NCI-H2196 treated with DMSO at 0.1 percent for 48 hours (cell line): ENCODE measurements around the gene HIP1R.
"Not testable (repeated sequence)": the region's sequence is repeated elsewhere in the genome, so short reads cannot be mapped to it uniquely, and the experiment has no call there.

ENCODE experiments used
- DNase-seq: peaks from one replicate; lab custom pipeline; 2025; ENCODE audit not compliant: unreplicated experiment; lab: John Stamatoyannopoulos, UW

The HIP1R gene

GRCh38 chr12:122834921-122835749 is at the start of gene HIP1R:
Gene HIP1R (plus strand): TSS chr12:122835457. CDS start chr12:122835551, 94 bp downstream.
- no peak for DNase-seq

GRCh38 chr12:122785503-122785902 is 49.8 kb upstream of the HIP1R start:
- no peak for DNase-seq

- DNase-seq = no peak
Observed at GRCh38 chr12:122788387-122788786, 46.9 kb upstream of the HIP1R start.

GRCh38 chr12:122789637-122790036 is 45.6 kb upstream of the HIP1R start:
- DNase-seq = no peak

GRCh38 chr12:122790393-122791075 is 44.7 kb upstream of the HIP1R start:
- DNase-seq = no peak

- DNase-seq = peak; percentile 63
Observed at GRCh38 chr12:122793685-122794106, 41.6 kb upstream of the HIP1R start.

GRCh38 chr12:122795807-122796206 is 39.5 kb upstream of the HIP1R start:
- DNase-seq = no peak

GRCh38 chr12:122799641-122800243 is 35.5 kb upstream of the HIP1R start:
- no peak for DNase-seq

GRCh38 chr12:122803937-122804336 is 31.3 kb upstream of the HIP1R start:
- no peak for DNase-seq

GRCh38 chr12:122804957-122805356 is 30.3 kb upstream of the HIP1R start:
- DNase-seq = not testable (repeated sequence)

GRCh38 chr12:122807651-122808050 is 27.6 kb upstream of the HIP1R start:
- no peak for DNase-seq

GRCh38 chr12:122811777-122812176 is 23.5 kb upstream of the HIP1R start:
- no peak for DNase-seq

GRCh38 chr12:122813310-122813713 is 21.9 kb upstream of the HIP1R start:
- DNase-seq = no peak

GRCh38 chr12:122819209-122819785 is 16.0 kb upstream of the HIP1R start:
- DNase-seq = no peak

GRCh38 chr12:122820138-122820537 is 15.1 kb upstream of the HIP1R start:
- no peak for DNase-seq

GRCh38 chr12:122820838-122821271 is 14.4 kb upstream of the HIP1R start:
- no peak for DNase-seq

- no peak for DNase-seq
Observed at GRCh38 chr12:122823429-122823828, 11.8 kb upstream of the HIP1R start.

GRCh38 chr12:122825773-122826724 is 9.2 kb upstream of the HIP1R start:
- no peak for DNase-seq

- no peak for DNase-seq
Observed at GRCh38 chr12:122827258-122827657, 8.0 kb upstream of the HIP1R start.

- DNase-seq = no peak
Observed at GRCh38 chr12:122830517-122831214, 4.6 kb upstream of the HIP1R start.
